ENCODE data around the gene GRK2. TPM values are rescaled to one million over a fixed set of nuclear protein-coding genes. Genes with fewer than 3 reads are reported as not detected.
A peak's percentile ranks its signal among the peaks of the same experiment; 100 is the strongest.

Gene GRK2
- total and polyA plus RNA-seq, 2 of the 13 experiments (the other 11 are each of a cell fraction or from before 2014, with no cell fraction given): 31.3 to 42.4 TPM

DNA sequence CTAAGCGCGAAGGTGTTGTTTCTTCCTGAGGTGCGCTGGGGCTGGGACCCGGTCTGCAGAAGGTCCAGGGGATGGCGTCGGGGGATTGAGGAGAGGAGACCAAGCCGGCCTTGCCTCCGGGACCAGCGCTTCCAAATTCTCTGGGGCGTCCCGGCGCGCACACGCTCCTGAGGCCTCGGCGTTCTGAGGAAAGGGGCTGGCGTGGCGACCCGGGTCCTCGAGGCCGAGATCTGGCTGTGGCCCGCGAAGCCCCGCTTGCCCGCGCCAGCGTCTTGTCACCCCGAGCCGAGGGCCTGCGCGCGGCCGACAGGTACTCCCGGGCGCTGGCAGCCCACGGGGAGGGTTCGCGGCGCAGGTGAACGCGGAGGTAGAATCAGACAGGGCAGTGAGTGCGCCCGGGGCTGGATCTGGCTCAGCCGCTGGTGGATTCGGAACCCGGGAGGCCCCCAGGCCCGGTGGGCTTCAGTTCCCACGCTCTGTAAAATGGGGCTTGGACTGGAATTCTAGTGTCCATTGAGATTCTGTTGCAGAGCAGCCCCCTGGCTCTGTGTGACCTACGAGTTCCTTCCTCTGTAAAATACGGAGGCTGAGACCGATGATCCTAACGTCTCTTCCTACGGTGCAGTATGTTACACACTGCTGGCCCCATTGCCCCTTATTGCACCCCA lies 51.7 kb downstream of the GRK2 start (continued):
- TF ChIP-seq NKX3-1 (CRISPR knock-in tag; IDR thresholded peaks at IDR 0.05): no peak
- 0 out of 2 replicates have a peak, but pooled peaks have one; percentile 27 for TF ChIP-seq ZNF232 (CRISPR knock-in tag; IDR thresholded peaks at IDR 0.05; ENCODE audit: borderline replicate concordance)
- no peak for TF ChIP-seq EED (CRISPR knock-in tag; IDR thresholded peaks at IDR 0.05)
- peak; percentile 43; the same call in 1 of the 2 replicates for TF ChIP-seq E2F1 (CRISPR knock-in tag; IDR thresholded peaks at IDR 0.05)
- TF ChIP-seq ZNF546 (CRISPR knock-in tag; conservative IDR thresholded peaks at IDR 0.05): no peak
- TF ChIP-seq ZBTB42 (CRISPR knock-in tag; IDR thresholded peaks at IDR 0.05): no peak
- no peak for TF ChIP-seq SKIL (CRISPR knock-in tag; IDR thresholded peaks at IDR 0.05; ENCODE audit: borderline replicate concordance)
- no peak for TF ChIP-seq TAF15 (IDR thresholded peaks at IDR 0.05; ENCODE audit: low read depth, low read length, poor library complexity, severe bottlenecking)
- TF ChIP-seq HDAC2 (CRISPR knock-in tag; IDR thresholded peaks at IDR 0.05): 0 out of 2 replicates have a peak, but pooled peaks have one; percentile 6
- TF ChIP-seq DPF2 (CRISPR knock-in tag; IDR thresholded peaks at IDR 0.05; ENCODE audit: borderline replicate concordance, low read depth): 0 out of 2 replicates have a peak, but pooled peaks have one; percentile 14
- TF ChIP-seq FOXJ3 (CRISPR knock-in tag; IDR thresholded peaks at IDR 0.05; ENCODE audit: borderline replicate concordance): no peak
- TF ChIP-seq PRMT3 (CRISPR knock-in tag; IDR thresholded peaks at IDR 0.05; ENCODE audit: borderline replicate concordance, low read depth): no peak
- TF ChIP-seq, protein P1, sequence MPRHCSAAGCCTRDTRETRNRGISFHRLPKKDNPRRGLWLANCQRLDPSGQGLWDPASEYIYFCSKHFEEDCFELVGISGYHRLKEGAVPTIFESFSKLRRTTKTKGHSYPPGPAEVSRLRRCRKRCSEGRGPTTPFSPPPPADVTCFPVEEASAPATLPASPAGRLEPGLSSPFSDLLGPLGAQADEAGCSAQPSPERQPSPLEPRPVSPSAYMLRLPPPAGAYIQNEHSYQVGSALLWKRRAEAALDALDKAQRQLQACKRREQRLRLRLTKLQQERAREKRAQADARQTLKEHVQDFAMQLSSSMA (CRISPR knock-in tag; IDR thresholded peaks at IDR 0.05): no peak
- TF ChIP-seq SALL2 (CRISPR knock-in tag; IDR thresholded peaks at IDR 0.05): 0 out of 2 replicates have a peak, but pooled peaks have one; percentile 46
- no peak for TF ChIP-seq ZNF263 (CRISPR knock-in tag; IDR thresholded peaks at IDR 0.05)
- no peak for TF ChIP-seq MXD4 (CRISPR knock-in tag; IDR thresholded peaks at IDR 0.05)
- no peak for TF ChIP-seq ZNF768 (CRISPR knock-in tag; IDR thresholded peaks at IDR 0.05)
- TF ChIP-seq IRF9 (CRISPR knock-in tag; IDR thresholded peaks at IDR 0.05; ENCODE audit: borderline replicate concordance): peak; percentile 78
- TF ChIP-seq KDM5B (CRISPR knock-in tag; IDR thresholded peaks at IDR 0.05; ENCODE audit: borderline replicate concordance): 0 out of 2 replicates have a peak, but pooled peaks have one; percentile 1
- TF ChIP-seq NR2C2 (CRISPR knock-in tag; IDR thresholded peaks at IDR 0.05; ENCODE audit: borderline replicate concordance): 0 out of 2 replicates have a peak, but pooled peaks have one; percentile 9
- no peak for TF ChIP-seq ZNF136 (CRISPR knock-in tag; IDR thresholded peaks at IDR 0.05; ENCODE audit: low read depth)
- 0 out of 2 replicates have a peak, but pooled peaks have one; percentile 37 for TF ChIP-seq TEF (CRISPR knock-in tag; IDR thresholded peaks at IDR 0.05)
- 0 out of 2 replicates have a peak, but pooled peaks have one; percentile 15 for TF ChIP-seq SPEN (CRISPR knock-in tag; IDR thresholded peaks at IDR 0.05; ENCODE audit: low read depth)
- no peak for TF ChIP-seq ZKSCAN8 (CRISPR knock-in tag; IDR thresholded peaks at IDR 0.05; ENCODE audit: borderline replicate concordance)

Data from HepG2 (cell line).